Fibroblast of villous mesenchyme (primary cell): ENCODE results near the gene SLC22A23. TPM values are rescaled to one million over a fixed set of nuclear protein-coding genes. Genes with fewer than 3 reads are reported as not detected.

Experiments used
- DNase-seq: peaks from one replicate; pipeline ENCODE4 v3.0.0-alpha.2; 2010; ENCODE audit warnings: low read depth
- H3K4me3 ChIP-seq: 2 replicates; pipeline ENCODE4 v1.5.1; 2011; ENCODE audit warnings: low read depth, mild to moderate bottlenecking, low read length
- total RNA-seq: library from RNA; depleted of rRNA; stranded (reverse); fragments of >200 nt; gene quantifications from 2 replicates; pipeline ENCODE4 v1.2.3, GENCODE V29; 2012
- TF ChIP-seq, protein P1 (sequence below): IDR thresholded peaks from 2 replicates; pipeline ENCODE4 v1.5.1; 2012; ENCODE audit warnings: low read depth, mild to moderate bottlenecking, low read length; ENCODE audit not compliant: insufficient read depth

Gene SLC22A23
- total RNA-seq, 1 donor: 2.2 TPM

DNA sequence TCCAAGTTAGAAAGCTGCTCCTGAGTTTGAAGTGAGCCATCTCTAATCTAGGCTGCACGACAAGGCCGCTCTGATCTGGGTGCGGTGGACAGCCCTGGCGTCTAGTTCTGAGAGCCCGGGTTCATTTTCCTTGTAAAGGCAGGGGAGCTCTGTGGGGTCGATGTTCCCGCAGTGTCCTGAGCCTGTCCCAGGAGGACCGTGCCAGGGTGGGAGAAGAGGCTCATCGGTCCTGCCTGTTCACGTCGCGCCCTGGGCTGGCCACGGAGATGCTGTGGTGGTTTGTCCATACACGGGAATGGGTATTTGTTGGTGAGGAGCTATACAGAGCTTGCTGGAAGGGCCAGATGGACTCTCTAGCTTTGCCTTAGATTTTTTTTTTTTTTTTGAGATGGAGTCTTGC lies 171.1 kb downstream of the SLC22A23 start:
- TF ChIP-seq, protein P1, sequence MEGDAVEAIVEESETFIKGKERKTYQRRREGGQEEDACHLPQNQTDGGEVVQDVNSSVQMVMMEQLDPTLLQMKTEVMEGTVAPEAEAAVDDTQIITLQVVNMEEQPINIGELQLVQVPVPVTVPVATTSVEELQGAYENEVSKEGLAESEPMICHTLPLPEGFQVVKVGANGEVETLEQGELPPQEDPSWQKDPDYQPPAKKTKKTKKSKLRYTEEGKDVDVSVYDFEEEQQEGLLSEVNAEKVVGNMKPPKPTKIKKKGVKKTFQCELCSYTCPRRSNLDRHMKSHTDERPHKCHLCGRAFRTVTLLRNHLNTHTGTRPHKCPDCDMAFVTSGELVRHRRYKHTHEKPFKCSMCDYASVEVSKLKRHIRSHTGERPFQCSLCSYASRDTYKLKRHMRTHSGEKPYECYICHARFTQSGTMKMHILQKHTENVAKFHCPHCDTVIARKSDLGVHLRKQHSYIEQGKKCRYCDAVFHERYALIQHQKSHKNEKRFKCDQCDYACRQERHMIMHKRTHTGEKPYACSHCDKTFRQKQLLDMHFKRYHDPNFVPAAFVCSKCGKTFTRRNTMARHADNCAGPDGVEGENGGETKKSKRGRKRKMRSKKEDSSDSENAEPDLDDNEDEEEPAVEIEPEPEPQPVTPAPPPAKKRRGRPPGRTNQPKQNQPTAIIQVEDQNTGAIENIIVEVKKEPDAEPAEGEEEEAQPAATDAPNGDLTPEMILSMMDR: no peak
- H3K4me3 ChIP-seq: no peak overlapping the region
- DNase-seq: no peak

DNA sequence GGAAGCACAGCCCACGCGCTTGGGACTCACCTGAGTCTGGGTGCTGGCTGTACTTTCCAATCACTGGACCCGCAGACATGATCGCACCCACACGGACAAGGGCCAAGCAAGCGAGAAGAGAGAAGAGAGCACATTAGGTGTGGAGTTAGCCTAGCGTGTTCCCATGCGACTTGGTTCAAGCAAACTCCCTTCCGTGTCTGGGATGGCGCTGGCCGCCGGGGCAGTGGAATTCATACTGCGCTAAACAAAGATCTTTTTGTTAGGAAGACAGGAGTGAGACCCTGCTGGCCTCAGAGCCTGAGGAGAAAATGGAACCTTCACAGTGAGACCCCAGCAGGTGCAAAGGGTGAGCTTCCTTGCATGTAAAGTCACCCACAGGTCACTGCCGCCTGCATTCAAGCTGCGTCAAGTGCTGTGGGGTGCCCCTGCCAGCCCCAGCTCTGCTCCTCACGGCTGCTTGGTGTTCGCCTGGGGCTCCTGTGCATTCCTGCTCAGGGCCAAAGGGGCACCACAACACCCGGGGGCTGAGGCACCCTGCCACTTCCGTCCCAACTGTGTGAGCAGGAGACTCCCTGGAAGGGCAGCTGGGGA lies 171.7 kb downstream of the SLC22A23 start:
- no peak overlapping the region for H3K4me3 ChIP-seq
- TF ChIP-seq, protein P1: no peak
- DNase-seq: no peak

DNA sequence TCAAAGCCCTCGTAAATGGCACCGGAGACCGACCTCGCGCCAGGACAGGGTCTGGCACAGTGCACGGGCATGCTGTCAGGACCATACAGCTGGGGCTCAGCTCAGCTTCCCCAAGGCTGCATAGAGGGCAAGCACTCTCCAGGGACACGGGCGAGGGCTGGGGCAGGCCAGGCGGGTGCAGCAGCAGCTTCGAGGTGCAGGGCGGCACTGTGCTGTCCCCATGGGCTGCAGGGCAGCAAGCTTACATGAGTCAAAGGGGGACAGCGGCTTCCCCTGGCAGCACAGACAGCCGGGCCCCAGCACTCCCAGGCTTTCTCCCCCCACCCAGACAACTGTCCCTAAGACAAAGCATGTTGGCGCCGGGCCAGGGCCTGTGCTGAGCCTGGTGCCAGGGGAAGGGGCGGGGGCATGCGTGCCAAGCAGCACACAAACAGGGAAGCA lies 172.4 kb downstream of the SLC22A23 start:
- DNase-seq: no peak
- H3K4me3 ChIP-seq: no peak overlapping the region
- TF ChIP-seq, protein P1: no peak

DNA sequence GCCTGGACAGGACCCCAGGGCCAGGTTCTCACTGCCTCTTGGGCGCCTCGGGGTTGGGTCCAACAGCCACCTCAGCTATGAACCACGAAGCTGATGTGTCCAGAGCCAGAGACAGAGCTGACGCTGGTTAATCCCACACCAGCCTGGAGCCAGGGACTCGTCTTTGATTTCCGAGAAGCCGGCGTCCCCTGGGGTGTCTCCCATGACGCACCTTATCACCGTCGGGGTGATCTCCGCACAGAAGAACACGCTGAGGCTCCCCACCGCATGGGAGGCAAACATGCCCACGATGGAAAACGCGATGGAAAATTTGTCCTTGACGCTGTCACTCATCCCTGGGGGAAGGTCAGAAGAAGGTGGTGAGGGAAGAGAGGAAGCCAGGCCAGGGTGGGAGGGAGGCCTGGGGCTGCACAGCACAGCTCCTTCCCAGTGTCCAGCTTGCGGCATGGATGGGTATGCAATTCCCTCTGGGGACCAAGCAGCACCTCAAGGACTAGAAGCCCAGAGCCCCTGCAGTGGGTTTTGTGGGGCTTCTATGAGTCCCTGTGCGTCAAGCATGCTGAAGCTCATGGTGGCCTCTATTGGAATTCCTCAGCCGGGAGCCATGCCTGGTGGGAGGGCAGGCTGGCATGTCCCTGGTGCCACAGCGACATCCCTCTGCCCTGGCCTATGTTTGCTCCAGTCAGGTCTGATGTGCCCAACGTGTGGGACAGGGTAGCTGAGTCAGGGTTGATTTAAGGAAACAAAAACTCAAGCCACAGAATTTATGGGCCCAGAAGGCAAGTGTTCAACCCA lies 173.0 kb downstream of the SLC22A23 start:
- no peak overlapping the region for H3K4me3 ChIP-seq
- no peak for DNase-seq
- TF ChIP-seq, protein P1: no peak

DNA sequence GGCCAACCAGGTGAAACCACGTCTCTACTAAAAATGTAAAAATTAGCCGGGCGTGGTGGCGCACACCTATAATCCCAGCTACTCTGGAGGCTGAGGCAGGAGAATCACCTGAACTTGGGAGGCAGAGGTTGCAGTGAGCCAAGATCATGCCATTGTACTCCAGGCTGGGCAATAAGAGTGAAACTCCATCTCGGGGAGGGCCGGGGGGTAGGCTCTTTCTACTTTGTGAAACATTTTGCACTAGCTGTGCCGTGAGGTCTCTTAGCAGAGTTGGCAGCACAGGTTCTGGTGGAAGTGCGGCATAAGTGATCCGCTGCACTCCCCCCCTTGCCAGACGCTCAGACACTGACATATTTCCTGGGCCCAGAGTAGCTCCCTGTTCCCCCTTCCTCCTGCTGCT lies 173.6 kb downstream of the SLC22A23 start:
- DNase-seq: no peak
- TF ChIP-seq, protein P1: no peak
- H3K4me3 ChIP-seq: no peak overlapping the region

DNA sequence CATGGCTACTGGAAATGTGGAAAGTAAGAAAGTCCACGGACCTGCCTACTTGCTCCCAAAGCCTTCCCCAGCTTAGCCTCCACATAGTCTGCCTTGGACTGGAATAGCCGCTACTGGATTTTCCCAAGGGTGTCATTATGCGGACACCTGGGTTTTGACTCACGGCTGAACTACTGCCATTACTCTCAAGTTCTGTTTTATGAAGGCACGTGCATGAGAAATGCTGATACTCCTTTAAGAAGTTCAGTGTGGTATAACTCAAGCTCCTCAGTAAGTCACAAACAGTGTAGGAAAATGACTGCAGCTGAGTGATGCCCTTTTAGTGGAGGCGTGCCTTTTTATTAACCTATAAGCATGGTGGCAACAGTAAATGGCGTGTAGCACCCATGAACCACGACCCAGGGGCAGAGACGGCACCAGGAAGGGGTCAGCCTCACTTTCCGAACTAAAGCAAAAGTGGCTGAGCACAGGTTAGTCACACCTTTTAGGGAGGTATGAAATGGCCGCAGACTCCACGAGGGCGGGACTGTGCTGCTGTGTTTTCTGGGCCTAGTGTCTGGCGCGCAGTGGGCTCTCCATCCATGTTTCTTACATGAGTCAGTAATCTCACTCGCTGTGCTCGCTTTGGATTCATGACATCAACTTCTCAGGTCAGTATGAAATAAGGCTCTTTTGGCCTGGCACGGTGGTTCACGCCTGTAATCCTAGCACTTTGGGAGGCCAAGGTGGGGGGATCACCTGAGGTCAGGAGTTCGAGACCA lies 174.2 kb downstream of the SLC22A23 start:
- H3K4me3 ChIP-seq: no peak overlapping the region
- peak; percentile 30 for DNase-seq
- TF ChIP-seq, protein P1: no peak
